Mononuclear cell (primary cell): ENCODE measurements around the gene KIDINS220. TPM values are rescaled to one million over a fixed set of nuclear protein-coding genes. Genes with fewer than 3 reads are reported as not detected.

Source experiments
- H3K27me3 ChIP-seq: 2 replicates; pipeline ENCODE4 v1.6.0; 2011; ENCODE audit warnings: low read length, control low read depth; ENCODE audit not compliant: insufficient read depth
- H3K4me1 ChIP-seq: 2 replicates; pipeline ENCODE4 v1.5.1; 2011; ENCODE audit warnings: mild to moderate bottlenecking, low read length, control low read depth; ENCODE audit not compliant: insufficient read depth
- H3K4me3 ChIP-seq: 2 replicates; pipeline ENCODE4 v1.5.1; 2011; ENCODE audit warnings: mild to moderate bottlenecking, low read length, moderate library complexity
- H3K9me3 ChIP-seq: 2 replicates; pipeline ENCODE4 v1.5.1; 2011; ENCODE audit warnings: low read depth, mild to moderate bottlenecking, control low read depth, low read length
- total RNA-seq: library from RNA; depleted of rRNA; stranded (reverse); fragments of >200 nt; gene quantifications from one replicate; pipeline ENCODE4 v1.2.3, GENCODE V29; 2012

KIDINS220 gene
- total RNA-seq, 1 donor: 62.2 TPM

DNA sequence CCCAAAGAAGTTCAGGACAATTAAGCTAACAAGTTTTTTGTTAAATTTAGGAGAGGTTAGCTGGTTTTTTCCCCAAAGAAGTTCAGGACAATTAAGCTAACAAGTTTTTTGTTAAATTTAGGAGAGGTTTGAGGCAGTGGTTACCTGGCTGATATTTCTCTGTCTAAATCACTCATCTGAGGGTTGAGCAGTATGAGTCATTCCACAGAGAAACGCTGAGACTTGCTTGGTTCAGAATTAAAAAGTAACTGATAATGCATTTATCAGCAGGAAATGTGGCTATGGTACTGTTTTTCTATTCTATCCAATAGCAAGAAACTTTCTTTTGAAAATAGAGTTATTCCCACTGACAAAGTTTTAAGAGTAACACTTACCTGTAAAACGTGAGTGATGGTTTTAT is 22.8 kb upstream of the KIDINS220 start:
- H3K4me1 ChIP-seq: no peaks in the 10 kb centered on the region
- no peaks in the 10 kb centered on the region for H3K27me3 ChIP-seq
- H3K4me3 ChIP-seq: no peak overlapping the region
- no peaks in the 10 kb centered on the region for H3K9me3 ChIP-seq

DNA sequence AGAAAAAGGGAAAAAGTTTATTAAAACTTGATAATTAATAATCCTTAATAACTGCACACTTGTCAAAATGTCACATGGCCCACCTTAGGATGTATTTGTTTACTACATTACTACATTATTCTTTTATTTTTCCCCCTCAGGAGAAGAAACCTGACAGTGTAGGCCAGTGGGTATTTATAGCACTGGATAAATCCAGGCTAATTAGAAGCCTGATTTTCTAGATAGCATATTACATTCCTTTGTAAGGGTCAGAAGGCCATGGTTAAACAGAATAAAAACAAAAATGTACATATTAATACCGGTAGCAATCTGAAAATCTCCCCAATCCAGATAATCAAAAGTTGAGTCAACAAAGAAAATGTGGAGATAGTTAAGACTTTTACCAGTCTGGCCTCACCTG is 21.5 kb upstream of the KIDINS220 start:
- no peaks in the 10 kb centered on the region for H3K27me3 ChIP-seq
- H3K4me3 ChIP-seq: no peak overlapping the region

DNA sequence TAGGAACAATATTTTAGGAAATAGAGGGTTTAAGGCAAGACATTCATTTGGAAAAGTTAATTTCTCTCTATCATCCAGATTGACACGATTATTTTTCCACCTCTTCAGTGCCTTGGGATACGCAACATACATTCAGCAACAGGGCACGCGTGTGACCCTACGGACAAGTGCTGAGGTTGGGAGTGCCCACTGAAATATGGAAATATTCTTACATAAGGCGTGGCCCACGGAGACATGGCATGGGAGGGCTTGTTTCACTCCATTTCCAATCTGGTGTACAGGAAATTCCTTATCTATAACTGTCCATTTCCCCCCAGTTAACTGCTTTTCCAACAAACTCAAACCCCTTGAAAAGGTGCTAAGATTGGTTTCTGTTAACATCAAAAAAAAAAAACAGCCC is 20.9 kb upstream of the KIDINS220 start:
- Histone ChIP-seq H3K4me3 (no peak overlapping the region), H3K4me1 (no peaks in the 10 kb centered on the region), H3K9me3 (no peaks in the 10 kb centered on the region), H3K27me3 (no peaks in the 10 kb centered on the region)

More for the DNA sequence above, 21.5 kb upstream of the KIDINS220 start:
- H3K4me1 ChIP-seq: no peaks in the 10 kb centered on the region
- H3K9me3 ChIP-seq: no peaks in the 10 kb centered on the region

DNA sequence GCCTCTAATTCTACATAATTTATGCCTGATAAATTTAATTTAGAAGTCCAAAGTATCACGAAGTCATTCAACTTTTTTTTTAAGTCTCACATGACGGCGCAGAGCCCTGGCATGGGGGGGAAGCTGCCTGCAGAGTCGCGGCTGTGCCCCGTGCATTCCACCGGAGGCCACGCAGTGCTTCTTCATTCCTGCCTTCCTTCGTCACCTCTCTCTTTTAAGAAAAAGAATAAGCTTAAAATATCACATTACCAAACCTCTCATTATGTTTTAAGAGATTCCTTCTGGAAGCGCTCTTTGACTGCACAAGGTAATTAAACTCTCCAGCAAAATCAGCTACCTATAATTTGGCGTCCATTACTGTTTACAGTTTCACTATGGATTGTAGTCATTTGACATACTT is 20.3 kb upstream of the KIDINS220 start:
- no peaks in the 10 kb centered on the region for H3K9me3 ChIP-seq
- no peak overlapping the region for H3K4me3 ChIP-seq
- H3K27me3 ChIP-seq: no peaks in the 10 kb centered on the region
- H3K4me1 ChIP-seq: no peaks in the 10 kb centered on the region

DNA sequence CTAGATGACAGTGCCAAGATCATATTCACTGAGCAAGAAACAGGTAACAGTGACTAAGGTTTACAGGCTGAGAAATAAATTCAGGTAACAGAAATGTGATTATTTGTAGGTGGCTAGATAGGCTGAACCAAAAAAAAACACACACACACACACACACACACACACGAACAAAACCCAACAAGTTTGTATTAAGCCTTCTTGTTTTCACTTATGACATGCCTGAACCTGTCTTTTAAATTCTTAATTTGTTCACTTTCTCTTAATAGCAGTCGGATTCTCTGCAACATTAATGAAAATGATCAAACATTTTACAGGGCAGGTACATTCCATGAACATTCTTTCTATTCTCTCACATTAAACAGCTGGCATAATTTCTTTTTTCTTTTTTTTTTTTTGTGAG is 18.8 kb upstream of the KIDINS220 start:
- Histone ChIP-seq H3K9me3 (no peaks in the 10 kb centered on the region), H3K4me1 (no peaks in the 10 kb centered on the region), H3K4me3 (no peak overlapping the region), H3K27me3 (no peaks in the 10 kb centered on the region)

DNA sequence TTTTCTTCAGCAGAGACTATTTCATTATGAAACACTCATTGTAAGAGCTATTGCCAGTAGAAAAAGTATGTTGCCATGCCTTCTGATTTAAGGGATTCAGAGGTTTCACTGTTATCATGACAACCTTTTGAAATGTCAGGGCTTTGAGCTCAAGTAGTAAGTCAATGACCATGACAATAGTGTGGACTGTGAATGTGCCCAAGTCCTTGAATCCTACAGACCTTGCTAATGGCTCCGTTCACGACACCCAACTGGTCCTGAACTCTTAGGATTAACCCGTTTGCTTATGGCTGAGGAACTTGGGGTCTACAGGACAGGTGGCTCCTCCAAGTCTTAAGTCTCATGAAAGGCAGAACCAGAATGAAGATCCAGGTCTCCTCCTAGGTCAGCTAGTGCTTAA is 17.6 kb upstream of the KIDINS220 start:
- no peaks in the 10 kb centered on the region for H3K9me3 ChIP-seq

DNA sequence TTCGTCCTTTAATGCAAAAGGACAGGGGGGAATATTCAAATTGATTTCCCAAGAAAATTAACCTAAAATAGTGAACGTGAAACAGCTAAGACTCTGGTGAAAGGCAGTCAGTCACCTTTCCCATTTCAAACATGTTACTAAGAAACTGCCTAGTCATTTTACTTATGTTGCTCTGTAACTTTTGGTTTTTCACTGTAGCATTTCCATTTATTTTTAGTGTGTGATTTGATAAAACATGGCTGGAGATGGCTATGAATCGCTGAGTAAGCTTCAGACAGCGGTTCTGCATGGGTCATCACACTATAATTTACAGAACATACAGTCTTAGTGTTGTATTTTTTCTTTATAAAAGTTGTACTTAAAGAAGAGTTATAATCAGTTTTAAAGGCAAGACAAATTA is 16.0 kb upstream of the KIDINS220 start:
- H3K4me3 ChIP-seq: no peak overlapping the region
- no peaks in the 10 kb centered on the region for H3K9me3 ChIP-seq
- H3K27me3 ChIP-seq: no peaks in the 10 kb centered on the region
- H3K4me1 ChIP-seq: no peaks in the 10 kb centered on the region

More for the DNA sequence above, 17.6 kb upstream of the KIDINS220 start:
- Histone ChIP-seq H3K4me3 (no peak overlapping the region), H3K27me3 (no peaks in the 10 kb centered on the region), H3K4me1 (no peaks in the 10 kb centered on the region)

DNA sequence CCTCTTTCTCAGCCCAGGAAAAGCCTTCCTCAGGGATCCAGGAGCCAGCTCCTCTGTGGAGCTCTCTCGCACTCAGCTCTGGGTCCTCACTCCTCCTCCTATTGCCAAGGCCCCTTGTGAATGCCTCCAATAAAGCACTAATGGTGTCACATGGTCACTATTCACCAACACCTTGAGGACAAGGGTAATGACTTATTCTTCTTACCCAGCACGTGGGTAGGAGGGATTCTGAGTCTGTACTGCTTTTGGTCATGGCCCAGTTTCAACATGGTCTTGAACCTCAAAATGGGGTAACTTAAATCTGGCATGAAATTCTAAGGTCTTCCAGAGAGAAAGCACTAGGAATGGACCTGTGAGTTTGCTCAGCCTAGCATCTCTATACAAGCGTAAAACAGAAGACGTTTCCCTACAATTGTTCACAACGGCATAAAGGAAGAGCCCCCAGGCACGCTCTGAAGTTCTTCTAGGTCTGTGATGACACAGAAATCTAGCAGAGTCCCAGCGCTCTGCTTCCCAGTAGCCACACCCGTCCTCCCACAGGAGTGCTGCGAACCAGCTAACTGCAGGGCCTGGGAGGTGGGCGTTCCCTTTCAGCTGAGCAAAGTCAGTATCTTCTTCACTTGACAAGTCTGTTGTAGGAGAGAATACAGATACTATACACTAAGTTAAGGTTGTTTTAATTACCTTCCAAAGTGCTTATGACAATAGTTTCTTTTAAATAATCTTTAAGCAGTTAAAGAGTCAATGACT is 14.6 kb upstream of the KIDINS220 start:
- Histone ChIP-seq H3K9me3 (no peaks in the 10 kb centered on the region), H3K4me1 (no peaks in the 10 kb centered on the region), H3K27me3 (no peaks in the 10 kb centered on the region), H3K4me3 (no peak overlapping the region)

DNA sequence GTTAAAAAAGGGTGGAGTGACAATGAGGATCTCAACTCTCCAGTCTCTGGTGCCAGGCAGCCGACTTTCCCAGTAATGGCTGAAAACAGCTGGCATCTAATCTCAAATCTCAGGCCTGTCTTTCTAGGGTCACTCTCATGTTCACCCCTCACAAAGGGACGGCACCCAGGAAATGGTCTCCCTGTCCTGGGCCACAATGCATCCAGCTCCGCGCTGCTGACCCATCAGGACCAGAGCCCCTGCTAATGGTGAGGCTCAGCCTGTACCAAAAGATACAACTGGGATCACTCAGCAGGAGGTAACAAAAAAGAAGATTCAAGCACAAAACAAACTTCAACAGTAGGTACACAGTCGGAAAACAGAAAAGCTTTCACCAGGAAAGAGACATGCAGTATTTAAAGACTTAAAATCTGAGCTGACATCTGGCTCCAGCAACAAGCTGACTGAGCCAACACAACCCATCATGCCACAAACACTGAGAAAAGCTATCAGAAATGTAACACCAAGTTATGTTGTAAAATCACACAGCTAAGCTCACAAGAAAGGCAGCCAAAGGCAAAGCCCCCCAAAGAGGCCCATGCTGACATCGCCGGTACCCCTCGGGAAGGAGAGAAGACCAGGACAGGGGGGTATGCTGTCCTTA is 13.6 kb upstream of the KIDINS220 start:
- Histone ChIP-seq H3K4me3 (no peak overlapping the region), H3K27me3 (no peaks in the 10 kb centered on the region), H3K4me1 (no peaks in the 10 kb centered on the region)

DNA sequence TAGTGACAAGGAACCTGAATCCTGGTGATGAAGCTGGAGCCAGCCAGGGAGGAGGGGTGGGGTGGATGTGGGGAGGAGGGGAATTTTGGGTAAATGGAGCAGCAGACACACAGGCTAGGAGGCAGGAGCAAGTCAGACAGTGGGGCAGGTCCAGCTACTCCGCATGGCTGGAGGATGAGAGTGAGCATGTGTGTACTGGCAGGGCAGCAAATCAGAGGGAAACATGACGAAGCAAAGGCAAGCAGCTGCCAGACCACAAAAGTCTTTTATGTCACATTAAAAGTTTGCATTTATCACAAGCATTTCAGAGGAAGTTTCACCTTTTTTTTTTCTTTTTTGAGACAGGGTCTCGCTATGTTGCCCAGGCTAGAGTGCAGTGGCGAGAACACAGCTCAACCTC is 11.9 kb upstream of the KIDINS220 start:
- H3K27me3 ChIP-seq: no peaks in the 10 kb centered on the region
- H3K9me3 ChIP-seq: no peaks in the 10 kb centered on the region
- H3K4me1 ChIP-seq: no peaks in the 10 kb centered on the region
- H3K4me3 ChIP-seq: no peak overlapping the region

More for the DNA sequence above, 13.6 kb upstream of the KIDINS220 start:
- H3K9me3 ChIP-seq: no peaks in the 10 kb centered on the region

DNA sequence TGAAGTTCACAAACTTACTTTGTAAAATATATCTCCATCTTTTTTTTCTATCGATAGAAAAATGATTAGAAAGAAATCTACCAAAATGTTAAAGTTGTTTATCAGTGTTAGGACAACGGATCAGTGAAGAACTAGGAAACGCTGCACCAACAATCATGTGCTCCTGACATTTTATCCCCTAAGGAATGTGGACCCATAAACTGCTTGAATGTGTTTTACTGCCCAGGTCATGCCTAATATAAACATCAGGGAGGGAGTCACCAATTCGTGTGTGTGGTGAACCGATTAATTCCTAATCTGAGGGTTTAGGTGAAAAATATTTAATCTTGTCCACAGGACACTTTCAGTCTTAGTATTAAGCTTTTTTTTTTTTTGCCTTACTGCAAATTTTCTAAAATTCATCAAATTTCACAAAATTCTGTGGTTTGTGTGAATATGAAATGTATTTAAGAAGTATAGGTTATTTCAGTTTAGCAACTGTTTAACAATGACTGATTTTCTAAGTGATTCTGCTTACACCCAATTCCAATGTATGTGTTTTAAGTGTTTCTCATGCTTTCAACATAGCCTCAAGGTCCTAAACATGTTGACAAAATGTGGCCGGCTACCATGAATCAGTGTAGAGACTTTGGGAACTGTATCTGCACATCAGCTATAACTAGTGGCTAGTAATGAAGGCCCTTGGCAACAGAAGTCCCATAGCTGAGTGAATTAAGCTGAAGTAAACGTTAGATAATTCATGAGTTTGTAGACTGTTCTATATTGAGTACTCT is 11.1 kb upstream of the KIDINS220 start:
- Histone ChIP-seq H3K27me3 (no peaks in the 10 kb centered on the region), H3K9me3 (no peaks in the 10 kb centered on the region), H3K4me3 (no peak overlapping the region), H3K4me1 (no peaks in the 10 kb centered on the region)

DNA sequence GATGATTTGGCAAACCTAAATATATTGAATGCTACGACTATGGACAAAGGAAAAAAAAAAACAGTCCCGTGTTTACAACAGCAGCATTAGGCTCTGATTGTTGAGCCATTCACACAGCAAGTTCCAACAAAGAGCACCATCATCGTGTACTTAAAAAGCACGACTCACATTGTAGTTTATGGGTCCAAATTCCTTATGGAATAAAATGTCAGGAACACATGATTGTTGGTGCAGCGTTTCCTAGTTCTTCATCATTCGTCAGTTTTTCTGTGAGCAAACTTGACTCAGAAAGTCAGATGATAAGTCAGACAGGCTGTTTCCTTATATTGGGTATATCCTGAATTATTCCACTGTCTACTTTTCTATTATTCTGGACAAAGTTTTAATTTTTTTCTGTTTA is 10.0 kb upstream of the KIDINS220 start:
- H3K4me1 ChIP-seq: no peaks in the 10 kb centered on the region
- no peak overlapping the region for H3K4me3 ChIP-seq
- no peaks in the 10 kb centered on the region for H3K27me3 ChIP-seq
- H3K9me3 ChIP-seq: no peaks in the 10 kb centered on the region

DNA sequence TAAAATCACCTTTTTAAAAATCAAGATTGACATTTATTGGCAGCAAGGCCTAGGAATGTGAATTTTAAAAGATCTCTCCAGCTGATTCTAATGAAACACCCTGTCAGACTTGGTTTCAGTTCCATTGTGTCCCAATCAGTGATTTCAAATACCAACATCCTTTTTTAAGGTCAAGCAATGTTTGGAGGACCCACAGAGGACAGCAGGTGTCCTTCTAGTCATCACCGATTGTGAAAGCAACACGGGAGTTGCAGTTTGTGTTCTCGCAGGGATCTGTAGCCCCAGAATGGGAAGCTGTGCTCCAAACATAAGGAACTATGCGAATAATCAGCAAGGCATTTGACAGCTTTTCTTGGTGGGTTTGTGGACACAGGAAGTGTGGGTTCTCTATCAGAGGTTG is 4.5 kb upstream of the KIDINS220 start:
- Histone ChIP-seq H3K4me1 (peaks cover 15% of the 10 kb centered on the region), H3K4me3 (no peak overlapping the region), H3K9me3 (no peaks in the 10 kb centered on the region), H3K27me3 (no peaks in the 10 kb centered on the region)

DNA sequence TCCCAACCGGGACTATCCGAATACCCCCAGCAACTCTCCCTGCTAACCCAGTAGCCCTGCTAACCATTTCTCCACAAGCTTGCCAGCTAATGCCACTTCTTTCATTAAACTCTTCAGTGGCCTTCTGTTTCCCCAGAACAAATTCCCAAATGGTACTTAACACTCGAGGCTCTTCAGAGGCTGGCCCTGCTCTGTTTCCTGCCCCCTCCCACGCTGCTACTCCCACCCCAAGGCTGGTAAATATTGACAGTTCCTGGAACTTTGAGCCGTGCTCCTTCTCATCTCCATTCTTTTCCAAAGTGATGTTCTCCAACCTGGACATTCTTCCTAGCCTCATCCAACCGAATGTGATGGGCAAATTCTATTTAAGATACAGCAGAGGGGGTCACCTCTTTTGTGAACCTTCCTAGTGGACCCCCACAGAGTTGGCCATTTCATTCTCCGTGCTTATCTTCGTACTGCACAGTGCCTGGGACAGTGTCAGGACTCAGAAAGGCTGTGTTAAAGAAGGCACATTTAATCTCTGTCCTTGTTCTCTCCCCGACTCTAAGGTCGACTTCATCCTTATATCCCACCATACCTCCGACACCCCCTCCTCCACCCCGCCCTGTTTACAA is 3.2 kb upstream of the KIDINS220 start:
- Histone ChIP-seq H3K27me3 (no peaks in the 10 kb centered on the region), H3K4me3 (no peak overlapping the region), H3K9me3 (no peaks in the 10 kb centered on the region), H3K4me1 (peaks cover 28% of the 10 kb centered on the region)
